ENCODE measurements around the gene SLC6A15.

The SLC6A15 gene

DNA sequence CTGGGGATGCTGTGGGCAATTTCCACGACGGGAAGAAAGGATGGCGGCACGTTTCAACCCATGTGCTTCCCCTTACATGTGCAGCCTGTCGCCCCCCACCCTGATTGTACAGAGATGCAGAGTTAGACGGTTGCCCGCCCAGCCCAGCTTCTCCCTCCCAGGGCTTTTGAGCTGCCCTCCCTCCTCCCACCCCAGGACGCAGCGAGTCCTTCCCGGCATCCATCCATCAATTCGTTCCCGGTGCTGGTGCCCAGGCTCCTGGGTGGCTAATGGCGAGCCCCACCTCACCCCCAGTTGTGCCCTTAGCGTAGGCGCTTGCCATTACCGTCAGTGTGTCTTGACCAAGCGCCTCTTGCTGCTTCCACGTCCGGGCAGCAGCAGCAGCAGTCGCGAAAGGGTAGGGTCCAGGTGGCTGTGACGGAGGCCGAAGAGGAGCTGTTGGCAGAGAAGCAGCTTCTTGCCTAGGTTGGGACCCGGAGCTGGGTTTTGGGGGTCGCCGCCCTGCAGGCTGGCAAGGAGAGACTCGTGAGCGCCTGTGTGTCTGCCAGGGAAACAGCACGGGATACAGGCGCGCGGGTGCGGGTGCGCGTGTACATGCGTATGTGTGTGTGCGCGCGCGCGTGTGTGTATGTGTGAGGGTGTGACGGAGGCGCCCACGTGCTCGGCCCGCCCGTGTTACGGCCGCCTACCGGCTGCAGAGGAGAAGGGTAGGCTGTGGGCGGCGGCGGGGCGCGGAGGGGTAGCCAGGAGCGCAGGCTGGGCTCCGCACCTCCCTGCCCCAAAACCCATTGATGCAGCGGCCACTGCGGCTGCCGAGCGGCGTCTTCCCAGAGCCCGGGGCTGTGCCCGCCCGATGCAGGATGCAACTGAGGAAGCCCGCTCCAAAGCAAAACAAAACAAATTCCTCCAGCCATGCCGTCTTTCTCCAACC, at the start of gene SLC6A15:
Gene SLC6A15, minus strand, starts transcription at position 602 of the 931 bp plus-strand sequence. CDS start 20,679 bp downstream, outside the sequence.
- peaks cover 16% of the 10 kb centered on the region for H3K4me1 Mint-ChIP-seq (ENCODE audit: low read depth)
- H3K36me3 Mint-ChIP-seq: no peaks in the 10 kb centered on the region
- no peaks in the 10 kb centered on the region for H3K9me3 Mint-ChIP-seq (ENCODE audit: low read depth)
- peaks cover 26% of the 10 kb centered on the region for H3K27me3 Mint-ChIP-seq
- H3K27ac Mint-ChIP-seq: no peak within 1 kb of the TSS
- H3K4me3 Mint-ChIP-seq: peak within 1 kb of the TSS; percentile 74

DNA sequence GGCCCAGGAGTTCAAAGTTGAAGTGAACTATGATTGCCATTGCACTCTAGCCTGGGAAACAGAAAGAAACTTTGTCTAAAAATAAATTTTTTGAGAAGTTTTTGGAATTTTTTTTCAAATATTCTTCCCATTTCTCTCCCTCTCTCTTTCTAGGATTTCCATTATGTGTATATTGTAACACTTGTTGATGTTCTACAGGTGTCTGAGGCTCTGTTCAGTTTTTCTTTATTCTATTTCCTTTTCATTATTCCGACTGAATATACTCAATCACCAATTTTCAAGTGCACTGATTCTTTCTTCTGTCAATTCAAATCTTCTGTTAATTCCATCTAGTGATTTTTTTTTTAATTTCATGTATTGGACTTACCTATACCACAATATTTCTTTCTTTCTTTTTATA, 48.3 kb upstream of the SLC6A15 start:
- H3K4me3 Mint-ChIP-seq: no peak overlapping the region
- no peak overlapping the region for H3K27ac Mint-ChIP-seq
- H3K9me3 Mint-ChIP-seq (ENCODE audit: low read depth): peaks cover 3% of the 10 kb centered on the region
- H3K27me3 Mint-ChIP-seq: no peaks in the 10 kb centered on the region
- no peaks in the 10 kb centered on the region for H3K4me1 Mint-ChIP-seq (ENCODE audit: low read depth)
- H3K36me3 Mint-ChIP-seq: no peaks in the 10 kb centered on the region

DNA sequence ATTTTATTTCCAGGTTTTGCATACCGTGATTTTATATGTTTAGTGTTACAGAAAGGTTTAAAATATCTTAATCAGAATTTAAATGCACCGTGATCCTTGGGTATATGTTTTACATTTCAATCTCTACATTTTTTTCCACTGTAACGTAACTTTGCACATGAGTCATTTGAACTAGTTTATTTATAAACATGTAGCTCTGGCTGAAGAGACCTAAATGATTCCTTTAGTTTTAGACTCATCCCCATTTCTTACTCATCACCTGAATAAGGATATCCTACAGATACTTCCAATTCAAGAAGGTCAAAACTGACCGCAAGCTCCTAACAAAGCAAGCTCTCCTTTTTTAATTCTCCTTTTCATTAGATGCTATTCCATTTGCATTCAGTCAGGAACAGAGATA, 42.7 kb upstream of the SLC6A15 start:
- Mint-ChIP-seq H3K4me1 (ENCODE audit: low read depth) (no peaks in the 10 kb centered on the region), H3K27me3 (peaks cover 2% of the 10 kb centered on the region)

DNA sequence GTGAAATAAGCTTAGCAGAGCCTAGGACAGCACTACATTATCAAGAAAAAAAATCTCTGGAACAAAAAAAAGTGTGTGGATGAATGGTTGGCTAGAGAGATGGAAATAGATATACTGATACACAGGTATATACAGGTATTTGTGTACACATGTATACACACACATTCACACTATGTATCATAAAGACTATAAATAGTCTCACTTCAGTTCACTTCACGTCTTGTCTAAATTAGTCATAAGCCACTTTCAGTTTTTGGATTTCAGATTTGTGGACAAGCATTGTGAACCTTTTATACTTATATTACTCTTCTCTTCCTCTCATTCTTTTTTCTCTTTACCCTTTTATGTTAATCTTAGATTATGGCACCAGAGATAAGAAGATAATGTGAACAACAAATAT, 41.8 kb upstream of the SLC6A15 start:
- Mint-ChIP-seq H3K9me3 (ENCODE audit: low read depth) (no peaks in the 10 kb centered on the region), H3K27ac (no peak overlapping the region), H3K4me1 (ENCODE audit: low read depth) (no peaks in the 10 kb centered on the region), H3K4me3 (no peak overlapping the region), H3K27me3 (peaks cover 2% of the 10 kb centered on the region), H3K36me3 (no peaks in the 10 kb centered on the region)

More for the DNA sequence above, 42.7 kb upstream of the SLC6A15 start:
- Mint-ChIP-seq H3K27ac (no peak overlapping the region), H3K4me3 (no peak overlapping the region), H3K36me3 (no peaks in the 10 kb centered on the region), H3K9me3 (ENCODE audit: low read depth) (peaks cover under 1% of the 10 kb centered on the region)

DNA sequence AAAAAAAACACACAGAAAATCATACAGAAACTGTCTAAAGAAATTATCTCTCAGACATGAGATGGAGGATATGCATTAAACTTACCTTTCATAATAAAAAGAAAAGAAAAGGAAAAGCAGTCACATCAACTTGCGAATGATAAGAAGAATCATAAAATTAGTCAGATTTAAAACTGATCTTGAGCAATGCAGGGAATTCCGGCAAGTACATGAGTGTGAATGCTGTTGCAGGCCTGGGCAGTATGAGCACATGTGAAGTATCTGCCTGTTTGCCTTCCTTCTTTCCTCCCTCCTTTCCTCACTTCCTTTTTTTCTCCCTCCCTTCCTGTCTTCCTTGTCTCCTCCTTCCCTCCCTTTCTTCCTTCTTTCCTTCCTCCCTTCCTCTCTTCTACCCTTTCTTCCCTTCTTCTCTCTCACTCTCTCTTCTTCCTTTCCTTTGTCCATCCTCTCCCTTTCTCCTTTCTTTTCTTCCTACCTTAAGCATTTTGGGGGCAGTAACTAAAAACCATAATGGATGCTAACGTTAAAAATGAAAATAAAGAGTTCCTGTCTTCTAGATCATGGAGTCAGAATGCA, 38.5 kb upstream of the SLC6A15 start:
- Mint-ChIP-seq H3K4me1 (ENCODE audit: low read depth) (no peaks in the 10 kb centered on the region), H3K9me3 (ENCODE audit: low read depth) (no peaks in the 10 kb centered on the region), H3K4me3 (no peak overlapping the region), H3K36me3 (no peaks in the 10 kb centered on the region), H3K27ac (no peak overlapping the region), H3K27me3 (peaks cover 4% of the 10 kb centered on the region)

DNA sequence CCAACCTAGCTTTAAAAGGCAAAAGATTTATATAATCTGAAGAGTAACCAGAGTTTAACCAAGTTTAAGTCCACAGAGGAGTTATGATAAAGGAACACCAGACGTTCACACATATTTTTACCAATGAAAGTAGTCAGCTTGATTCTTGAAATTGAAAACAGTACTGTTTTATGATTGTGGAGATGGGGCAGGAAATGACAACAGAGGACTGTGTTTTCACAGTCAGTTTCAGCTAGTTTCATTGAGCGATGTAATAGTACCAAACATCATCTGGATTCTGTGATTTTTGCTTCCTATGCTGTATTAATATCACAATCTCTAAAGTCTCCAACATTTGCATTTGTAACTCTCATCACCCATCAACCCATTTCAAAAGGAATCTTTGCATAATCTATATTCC, 34.2 kb upstream of the SLC6A15 start:
- no peak overlapping the region for H3K4me3 Mint-ChIP-seq

DNA sequence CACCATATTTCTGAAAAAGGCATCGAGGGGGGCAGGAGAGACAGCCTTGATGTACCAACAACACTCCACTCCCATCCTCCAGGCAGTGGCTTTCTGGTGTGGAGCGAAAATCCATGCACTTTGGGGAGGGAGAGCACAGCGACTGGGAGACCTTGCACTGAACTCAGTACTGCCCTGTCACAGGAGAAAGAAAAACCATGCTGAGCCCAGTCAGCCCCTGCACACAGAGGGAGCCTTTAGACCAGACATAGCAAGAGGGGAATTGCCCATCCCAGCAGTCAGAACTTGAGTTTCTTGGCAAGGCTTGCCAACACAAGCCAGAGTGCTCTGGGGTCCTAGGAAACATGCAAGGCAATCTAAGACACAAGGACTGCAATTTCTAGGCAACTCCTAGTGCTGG, 24.8 kb upstream of the SLC6A15 start:
- no peaks in the 10 kb centered on the region for H3K36me3 Mint-ChIP-seq
- H3K27me3 Mint-ChIP-seq: peaks cover 1% of the 10 kb centered on the region
- no peaks in the 10 kb centered on the region for H3K4me1 Mint-ChIP-seq (ENCODE audit: low read depth)
- peaks cover 1% of the 10 kb centered on the region for H3K9me3 Mint-ChIP-seq (ENCODE audit: low read depth)
- no peak overlapping the region for H3K4me3 Mint-ChIP-seq
- no peak overlapping the region for H3K27ac Mint-ChIP-seq

More for the DNA sequence above, 34.2 kb upstream of the SLC6A15 start:
- Mint-ChIP-seq H3K9me3 (ENCODE audit: low read depth) (peaks cover 5% of the 10 kb centered on the region), H3K36me3 (no peaks in the 10 kb centered on the region), H3K27ac (no peak overlapping the region), H3K27me3 (peaks cover 4% of the 10 kb centered on the region), H3K4me1 (ENCODE audit: low read depth) (no peaks in the 10 kb centered on the region)

DNA sequence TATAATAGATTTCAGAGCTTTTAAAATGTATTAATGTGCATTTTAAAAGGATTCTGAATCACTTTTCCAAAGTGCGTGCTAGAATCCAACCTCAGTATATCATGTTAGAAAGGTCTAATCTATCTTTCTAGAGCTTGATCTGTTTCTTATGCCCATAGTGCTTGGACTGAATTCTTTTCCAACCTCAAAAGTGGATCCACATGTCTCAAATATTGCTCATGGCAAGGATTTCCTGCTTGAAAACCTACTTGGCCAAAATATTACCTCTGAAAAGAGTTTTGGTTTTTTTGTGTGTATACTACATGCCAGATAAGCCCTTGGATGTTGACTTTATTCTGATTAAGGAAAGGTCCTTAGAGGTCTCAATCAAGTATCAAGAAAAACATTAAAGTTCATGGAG, 16.9 kb upstream of the SLC6A15 start:
- H3K9me3 Mint-ChIP-seq (ENCODE audit: low read depth): no peaks in the 10 kb centered on the region
- no peak overlapping the region for H3K27ac Mint-ChIP-seq
- no peaks in the 10 kb centered on the region for H3K4me1 Mint-ChIP-seq (ENCODE audit: low read depth)
- H3K4me3 Mint-ChIP-seq: no peak overlapping the region
- H3K27me3 Mint-ChIP-seq: no peaks in the 10 kb centered on the region
- H3K36me3 Mint-ChIP-seq: no peaks in the 10 kb centered on the region

DNA sequence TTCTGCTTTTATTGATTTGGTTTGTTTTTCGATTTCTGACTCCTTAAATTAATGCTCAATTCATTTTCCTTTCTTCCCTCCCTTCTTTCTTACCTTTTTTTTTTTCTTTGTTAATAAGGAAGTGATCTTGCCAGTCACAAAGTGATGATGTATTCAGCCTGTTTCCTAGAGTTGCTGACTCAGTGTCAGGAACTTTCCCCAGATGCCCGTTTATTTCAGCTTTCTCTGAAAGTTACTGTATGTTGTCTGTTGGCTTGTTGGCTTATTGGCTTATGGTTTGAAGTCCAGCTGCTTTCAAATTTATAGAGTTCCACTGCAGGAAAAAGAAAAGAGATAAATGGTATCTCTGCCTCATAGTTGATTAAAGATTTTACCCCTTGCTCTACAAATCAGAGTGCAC, 12.4 kb upstream of the SLC6A15 start:
- no peaks in the 10 kb centered on the region for H3K36me3 Mint-ChIP-seq
- no peaks in the 10 kb centered on the region for H3K9me3 Mint-ChIP-seq (ENCODE audit: low read depth)
- H3K27ac Mint-ChIP-seq: no peak overlapping the region
- H3K4me3 Mint-ChIP-seq: no peak overlapping the region
- no peaks in the 10 kb centered on the region for H3K4me1 Mint-ChIP-seq (ENCODE audit: low read depth)
- H3K27me3 Mint-ChIP-seq: no peaks in the 10 kb centered on the region

DNA sequence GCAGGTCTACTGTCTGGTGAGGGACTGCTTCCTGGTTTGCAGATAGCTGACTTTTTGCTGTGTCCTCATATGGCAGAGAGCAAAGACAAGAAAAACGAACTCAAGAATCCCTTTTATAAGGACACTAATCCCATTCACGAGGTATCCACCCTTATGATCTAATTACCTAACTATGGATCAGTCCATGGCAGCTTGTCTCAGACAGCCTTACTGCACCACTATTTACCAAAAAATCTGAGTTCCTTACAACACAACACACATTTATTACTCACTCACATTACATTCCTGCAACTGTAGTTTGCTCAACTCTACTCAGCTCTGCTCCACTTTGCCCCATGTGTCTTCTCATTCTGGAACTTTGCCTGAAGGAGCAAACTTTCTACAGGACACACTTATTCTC, 10.1 kb upstream of the SLC6A15 start:
- Mint-ChIP-seq H3K27ac (no peak overlapping the region), H3K27me3 (no peaks in the 10 kb centered on the region), H3K9me3 (ENCODE audit: low read depth) (no peaks in the 10 kb centered on the region), H3K36me3 (no peaks in the 10 kb centered on the region), H3K4me3 (no peak overlapping the region), H3K4me1 (ENCODE audit: low read depth) (no peaks in the 10 kb centered on the region)

DNA sequence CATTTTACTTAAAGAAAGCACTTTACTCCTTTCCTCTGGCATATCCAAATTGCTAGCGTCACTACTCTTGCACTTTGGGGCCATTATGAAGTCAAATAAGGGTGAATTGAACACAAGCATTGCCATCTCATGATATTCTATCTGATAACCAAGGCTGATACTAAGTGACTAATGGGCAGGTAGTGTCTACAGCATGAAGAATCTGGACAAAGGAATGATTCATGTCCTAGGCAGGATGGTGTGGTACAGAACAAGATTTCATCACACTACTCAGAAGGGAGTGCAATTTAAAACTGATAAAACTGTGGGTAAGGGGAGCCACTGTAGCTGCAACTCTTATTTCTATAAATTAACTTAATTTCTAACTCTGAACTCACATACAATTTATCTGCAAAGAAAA, 7.7 kb upstream of the SLC6A15 start:
- H3K36me3 Mint-ChIP-seq: no peaks in the 10 kb centered on the region
- no peak overlapping the region for H3K27ac Mint-ChIP-seq
- no peaks in the 10 kb centered on the region for H3K27me3 Mint-ChIP-seq
- H3K4me3 Mint-ChIP-seq: no peak overlapping the region
- no peaks in the 10 kb centered on the region for H3K4me1 Mint-ChIP-seq (ENCODE audit: low read depth)
- no peaks in the 10 kb centered on the region for H3K9me3 Mint-ChIP-seq (ENCODE audit: low read depth)

DNA sequence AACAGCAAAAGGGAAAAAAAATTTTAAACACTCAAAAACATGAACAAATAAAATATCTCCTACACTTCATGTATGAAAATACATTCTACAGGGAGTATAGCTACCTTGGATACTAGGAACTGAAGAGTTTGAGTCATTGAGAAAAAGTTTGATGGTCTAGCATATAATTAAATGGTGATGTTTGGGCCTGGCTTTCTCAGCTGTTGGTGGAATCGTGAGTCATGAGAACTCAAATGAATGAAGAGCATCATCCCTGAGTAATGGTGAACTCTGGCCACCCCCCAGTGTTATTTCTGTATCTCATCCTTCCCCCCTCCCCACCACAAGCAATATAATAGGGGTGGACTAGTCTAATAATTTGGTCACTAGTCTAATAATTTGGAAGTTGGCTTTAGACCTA, 6.7 kb upstream of the SLC6A15 start:
- H3K9me3 Mint-ChIP-seq (ENCODE audit: low read depth): no peaks in the 10 kb centered on the region
- peaks cover under 1% of the 10 kb centered on the region for H3K27me3 Mint-ChIP-seq
- no peak overlapping the region for H3K27ac Mint-ChIP-seq
- no peaks in the 10 kb centered on the region for H3K36me3 Mint-ChIP-seq
- no peaks in the 10 kb centered on the region for H3K4me1 Mint-ChIP-seq (ENCODE audit: low read depth)
- H3K4me3 Mint-ChIP-seq: no peak overlapping the region

DNA sequence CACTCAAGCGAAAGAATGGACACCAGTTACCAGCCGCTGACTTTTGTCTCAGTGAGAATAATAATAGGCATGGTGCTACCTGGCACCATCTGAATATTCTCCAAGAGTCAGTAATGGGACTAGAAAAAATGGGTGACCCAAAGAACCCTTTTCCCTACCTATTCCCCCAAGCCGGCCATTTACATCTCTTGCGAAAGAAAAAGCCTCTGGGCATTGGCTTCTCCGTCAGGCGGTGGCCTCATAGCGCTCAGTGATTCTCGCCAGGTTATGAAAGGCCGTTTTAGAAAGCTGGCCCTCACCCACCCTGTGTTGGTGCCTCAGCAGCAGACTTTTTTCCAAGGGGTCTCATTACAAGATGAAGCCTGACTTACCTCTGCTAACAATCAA, 523 bp upstream of the SLC6A15 start:
- Mint-ChIP-seq H3K27ac (no peak overlapping the region), H3K4me3 (peak overlapping the region; percentile 32), H3K27me3 (peaks cover 26% of the 10 kb centered on the region)

DNA sequence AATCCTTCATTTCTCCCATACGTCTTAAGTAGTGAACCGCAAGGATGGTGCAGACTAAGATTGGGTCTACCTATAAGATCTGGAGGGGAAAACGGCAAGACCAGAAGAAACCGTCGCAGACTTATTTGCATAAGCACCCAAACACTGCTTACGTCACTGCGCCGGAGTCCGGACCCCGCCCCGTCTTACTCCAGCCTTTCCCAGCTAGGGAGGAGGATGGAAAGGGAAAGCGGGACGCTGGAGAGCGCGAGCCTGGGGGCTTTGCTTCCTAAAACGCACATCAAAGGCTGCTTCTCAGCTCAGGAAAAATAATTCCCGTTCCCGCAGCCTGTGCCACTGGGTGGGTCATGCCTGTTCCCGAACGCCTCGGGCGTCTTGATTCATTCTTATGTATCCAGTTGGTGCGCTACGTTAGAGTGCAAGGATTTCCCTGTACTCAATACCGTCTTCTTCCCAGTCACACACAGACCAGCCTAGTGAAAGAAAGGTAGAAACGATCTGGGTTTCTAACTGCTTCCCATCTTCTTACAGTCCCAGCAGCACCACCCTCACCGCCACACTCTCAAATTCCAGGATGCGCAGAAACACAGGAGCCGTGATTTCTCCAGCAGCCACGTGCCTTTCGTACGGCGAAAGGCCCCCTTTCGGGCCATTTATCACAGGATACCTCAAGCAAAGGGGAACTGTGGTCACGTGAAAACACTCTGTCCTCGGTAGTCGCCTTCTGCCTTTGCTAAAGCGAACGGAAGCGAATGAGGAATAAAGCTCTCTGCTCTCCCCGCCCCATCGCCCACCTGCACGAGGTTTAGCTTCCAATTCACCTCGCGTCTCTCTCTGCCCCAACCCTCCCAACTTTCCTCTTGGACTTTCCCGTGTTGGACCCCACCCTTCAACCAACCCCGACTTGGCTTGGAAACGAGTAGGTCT, 1.1 kb downstream of the SLC6A15 start:
- no peaks in the 10 kb centered on the region for H3K9me3 Mint-ChIP-seq (ENCODE audit: low read depth)
- H3K36me3 Mint-ChIP-seq: no peaks in the 10 kb centered on the region
- peaks cover 28% of the 10 kb centered on the region for H3K27me3 Mint-ChIP-seq
- no peak overlapping the region for H3K27ac Mint-ChIP-seq
- peaks cover 16% of the 10 kb centered on the region for H3K4me1 Mint-ChIP-seq (ENCODE audit: low read depth)
- peak overlapping the region; percentile 74 for H3K4me3 Mint-ChIP-seq

More for the DNA sequence above, 523 bp upstream of the SLC6A15 start:
- Mint-ChIP-seq H3K4me1 (ENCODE audit: low read depth) (peaks cover 16% of the 10 kb centered on the region), H3K9me3 (ENCODE audit: low read depth) (no peaks in the 10 kb centered on the region), H3K36me3 (no peaks in the 10 kb centered on the region)

All from activated naive CD8-positive, alpha-beta T cell (primary cell).